NT2/D1 (cell line): ENCODE data around the gene SLC4A1AP.

Experiments used
- DNase-seq: peaks from one replicate; pipeline ENCODE4 v3.0.0-alpha.2; 2011; ENCODE audit warnings: low read depth, low spot score
- H3K27me3 ChIP-seq: 2 replicates; pipeline ENCODE4 v1.6.0; 2011; ENCODE audit warnings: mild to moderate bottlenecking; ENCODE audit not compliant: insufficient read length, insufficient read depth
- H3K36me3 ChIP-seq: 2 replicates; pipeline ENCODE4 v1.6.1; 2011; ENCODE audit warnings: mild to moderate bottlenecking, low read length, mixed read lengths; ENCODE audit not compliant: insufficient read depth, insufficient read length
- H3K4me1 ChIP-seq: 2 replicates; pipeline ENCODE4 v1.5.1; 2011; ENCODE audit not compliant: insufficient read depth, insufficient read length
- H3K4me3 ChIP-seq: 2 replicates; pipeline ENCODE4 v1.5.1; 2011; ENCODE audit warnings: low read depth; ENCODE audit not compliant: insufficient read length
- H3K9ac ChIP-seq: 2 replicates; pipeline ENCODE4 v1.6.0; 2011; ENCODE audit warnings: low read depth; ENCODE audit not compliant: insufficient read length
- H3K9me3 ChIP-seq: 2 replicates; pipeline ENCODE4 v1.5.1; 2011; ENCODE audit warnings: mild to moderate bottlenecking, low read length; ENCODE audit not compliant: insufficient read depth
- SUZ12 ChIP-seq: IDR thresholded peaks from 2 replicates; pipeline ENCODE4 v1.6.1; 2011; ENCODE audit not compliant: insufficient read length, insufficient read depth; ENCODE audit errors: extremely low read depth
- YY1 ChIP-seq: IDR thresholded peaks from 2 replicates; pipeline ENCODE4 v1.6.1; 2011; ENCODE audit not compliant: insufficient read length, insufficient read depth
- ZNF274 ChIP-seq: IDR thresholded peaks from 2 replicates; pipeline ENCODE4 v1.6.1; 2011; ENCODE audit warnings: mild to moderate bottlenecking, low read depth, low read length

SLC4A1AP gene

DNA sequence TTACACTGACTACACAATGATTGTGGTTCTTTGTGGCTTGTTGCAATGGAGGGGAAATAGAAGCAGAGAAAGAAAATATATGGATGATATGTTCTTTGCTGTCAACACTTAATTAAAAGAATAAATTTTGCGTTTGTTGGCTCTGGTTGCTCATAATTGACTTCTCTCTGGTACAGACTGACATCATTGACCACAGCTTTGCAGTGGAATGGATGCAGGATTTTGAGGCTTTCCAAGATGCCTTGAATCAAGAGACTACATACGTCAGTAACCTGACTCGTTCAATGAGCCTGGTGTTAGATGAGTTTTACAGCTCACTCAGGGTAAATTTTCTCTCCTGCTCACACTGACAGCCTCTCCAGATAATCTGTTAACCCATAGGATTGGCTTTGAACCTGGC lies 25.0 kb upstream of the SLC4A1AP start:
- no peaks in the 10 kb centered on the region for H3K27me3 ChIP-seq
- peaks cover 74% of the 10 kb centered on the region for H3K36me3 ChIP-seq
- no peak overlapping the region for H3K9ac ChIP-seq
- TF ChIP-seq YY1 (no peak), SUZ12 (no peak), ZNF274 (no peak)
- no peak for DNase-seq
- no peaks in the 10 kb centered on the region for H3K4me1 ChIP-seq
- H3K4me3 ChIP-seq = no peak overlapping the region
- H3K9me3 ChIP-seq = no peaks in the 10 kb centered on the region

- H3K9me3 ChIP-seq = no peaks in the 10 kb centered on the region
- no peak for DNase-seq
- peaks cover 63% of the 10 kb centered on the region for H3K36me3 ChIP-seq
- no peaks in the 10 kb centered on the region for H3K4me1 ChIP-seq
- no peaks in the 10 kb centered on the region for H3K27me3 ChIP-seq
- H3K4me3 ChIP-seq = no peak overlapping the region
- no peak overlapping the region for H3K9ac ChIP-seq
- TF ChIP-seq SUZ12 = no peak
- TF ChIP-seq ZNF274 = no peak
- TF ChIP-seq YY1 = no peak
Observed at GRCh38 chr2:27640722-27641245, 22.9 kb upstream of the SLC4A1AP start.

DNA sequence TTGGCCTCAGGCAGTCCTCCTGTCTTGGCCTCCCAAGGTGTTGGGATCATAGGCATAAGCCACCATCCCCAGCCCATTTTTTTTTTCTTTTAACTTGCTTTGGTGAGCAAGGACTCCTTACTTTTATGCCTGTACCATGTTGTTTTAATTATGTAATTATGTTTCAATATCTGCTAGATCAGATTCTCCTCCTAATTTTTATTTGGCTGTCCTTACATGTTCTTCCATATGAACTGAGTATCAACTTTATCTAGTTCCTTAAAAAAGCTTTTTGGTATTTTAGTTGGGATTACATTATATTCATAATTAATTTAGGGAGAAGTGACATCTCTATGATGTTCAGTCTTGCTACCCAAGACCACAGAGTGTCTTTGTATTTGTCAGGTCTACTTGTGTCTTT lies 18.5 kb upstream of the SLC4A1AP start:
- peaks cover 55% of the 10 kb centered on the region for H3K36me3 ChIP-seq
- DNase-seq = no peak
- TF ChIP-seq SUZ12 (no peak), YY1 (no peak), ZNF274 (no peak)
- no peak overlapping the region for H3K4me3 ChIP-seq
- no peaks in the 10 kb centered on the region for H3K27me3 ChIP-seq
- H3K4me1 ChIP-seq = no peaks in the 10 kb centered on the region
- no peaks in the 10 kb centered on the region for H3K9me3 ChIP-seq
- H3K9ac ChIP-seq = no peak overlapping the region

- Histone ChIP-seq H3K36me3 (peaks cover 60% of the 10 kb centered on the region), H3K9me3 (no peaks in the 10 kb centered on the region), H3K4me3 (no peak overlapping the region), H3K27me3 (no peaks in the 10 kb centered on the region), H3K4me1 (no peaks in the 10 kb centered on the region), H3K9ac (no peak overlapping the region)
- no peak for TF ChIP-seq ZNF274
- no peak for TF ChIP-seq SUZ12
- TF ChIP-seq YY1 = no peak
- DNase-seq = no peak
Observed at GRCh38 chr2:27647289-27647688, 16.4 kb upstream of the SLC4A1AP start.

DNA sequence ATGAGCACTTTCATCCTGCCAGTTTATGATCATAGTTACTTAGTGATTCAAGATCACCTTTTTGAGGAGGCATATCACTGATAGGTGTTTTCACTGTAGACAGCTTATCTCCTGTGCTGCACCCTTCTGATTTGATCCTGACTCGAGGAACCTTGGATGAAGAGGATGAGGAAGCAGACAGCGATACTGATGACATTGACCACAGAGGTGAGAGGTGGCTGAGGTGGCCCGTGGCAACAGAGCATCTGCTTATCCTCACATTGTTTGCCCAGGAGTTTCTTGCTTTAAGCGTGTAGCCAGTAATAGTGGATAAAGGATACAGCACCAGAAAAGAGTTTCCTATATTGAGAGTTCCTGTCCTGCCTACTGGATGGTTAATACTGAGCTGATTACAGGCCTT lies 16.0 kb upstream of the SLC4A1AP start:
- TF ChIP-seq SUZ12 (no peak), YY1 (no peak), ZNF274 (no peak)
- DNase-seq = no peak
- Histone ChIP-seq H3K36me3 (peaks cover 64% of the 10 kb centered on the region), H3K27me3 (no peaks in the 10 kb centered on the region), H3K9me3 (no peaks in the 10 kb centered on the region), H3K4me3 (no peak overlapping the region), H3K4me1 (no peaks in the 10 kb centered on the region), H3K9ac (no peak overlapping the region)

DNA sequence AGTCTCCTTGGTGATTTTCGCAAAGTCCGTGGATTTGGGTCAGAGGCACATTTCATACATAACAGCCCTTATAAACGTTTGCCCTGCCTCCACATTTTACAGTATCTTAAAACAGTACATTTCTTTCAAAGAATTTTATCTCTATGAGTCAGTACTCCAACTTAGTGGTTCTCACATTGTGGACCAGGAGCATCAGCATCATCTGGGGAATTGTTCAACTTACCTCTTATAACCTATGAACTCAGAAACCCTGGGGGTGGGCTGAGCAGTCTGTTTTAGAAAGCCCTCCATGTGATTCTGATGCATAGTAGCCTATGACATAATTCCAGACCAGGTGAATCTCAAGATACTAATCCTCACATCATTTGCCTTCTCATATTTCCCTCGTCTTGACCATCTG lies 12.6 kb upstream of the SLC4A1AP start:
- no peak overlapping the region for H3K4me3 ChIP-seq
- no peak for TF ChIP-seq SUZ12
- TF ChIP-seq ZNF274 = no peak
- TF ChIP-seq YY1 = no peak
- H3K4me1 ChIP-seq = no peaks in the 10 kb centered on the region
- H3K9ac ChIP-seq = no peak overlapping the region
- DNase-seq = no peak
- no peaks in the 10 kb centered on the region for H3K9me3 ChIP-seq
- H3K27me3 ChIP-seq = no peaks in the 10 kb centered on the region
- H3K36me3 ChIP-seq = peaks cover 79% of the 10 kb centered on the region

DNA sequence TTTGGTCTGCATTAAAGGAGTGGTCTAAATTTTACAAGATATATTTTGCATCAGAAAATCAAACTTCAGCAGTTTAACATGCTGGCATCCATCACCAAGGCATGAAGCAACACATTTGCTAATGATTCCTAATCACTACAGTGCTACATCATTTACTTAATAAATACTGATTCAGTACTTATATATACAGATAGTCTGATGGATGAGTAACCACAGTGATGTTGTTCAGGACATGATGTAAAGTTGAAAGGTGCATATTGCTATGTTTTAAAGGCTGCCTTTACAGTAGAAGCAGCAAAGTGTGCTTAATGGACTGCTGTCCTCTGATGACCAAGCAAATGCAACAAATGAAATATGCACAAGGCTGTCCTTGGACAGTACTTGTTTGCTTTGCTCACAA lies 11.3 kb upstream of the SLC4A1AP start:
- peaks cover 86% of the 10 kb centered on the region for H3K36me3 ChIP-seq
- no peaks in the 10 kb centered on the region for H3K9me3 ChIP-seq
- no peaks in the 10 kb centered on the region for H3K4me1 ChIP-seq
- H3K9ac ChIP-seq = no peak overlapping the region
- TF ChIP-seq YY1 (no peak), SUZ12 (no peak), ZNF274 (no peak)
- H3K27me3 ChIP-seq = no peaks in the 10 kb centered on the region
- H3K4me3 ChIP-seq = no peak overlapping the region
- DNase-seq = no peak
